ENCODE data around the gene PCBD2. TPM values are rescaled to one million over a fixed set of nuclear protein-coding genes. Genes with fewer than 3 reads are reported as not detected.

Gene PCBD2
- total RNA-seq, 1 donor from 2014 or later: 7.7 TPM

DNA sequence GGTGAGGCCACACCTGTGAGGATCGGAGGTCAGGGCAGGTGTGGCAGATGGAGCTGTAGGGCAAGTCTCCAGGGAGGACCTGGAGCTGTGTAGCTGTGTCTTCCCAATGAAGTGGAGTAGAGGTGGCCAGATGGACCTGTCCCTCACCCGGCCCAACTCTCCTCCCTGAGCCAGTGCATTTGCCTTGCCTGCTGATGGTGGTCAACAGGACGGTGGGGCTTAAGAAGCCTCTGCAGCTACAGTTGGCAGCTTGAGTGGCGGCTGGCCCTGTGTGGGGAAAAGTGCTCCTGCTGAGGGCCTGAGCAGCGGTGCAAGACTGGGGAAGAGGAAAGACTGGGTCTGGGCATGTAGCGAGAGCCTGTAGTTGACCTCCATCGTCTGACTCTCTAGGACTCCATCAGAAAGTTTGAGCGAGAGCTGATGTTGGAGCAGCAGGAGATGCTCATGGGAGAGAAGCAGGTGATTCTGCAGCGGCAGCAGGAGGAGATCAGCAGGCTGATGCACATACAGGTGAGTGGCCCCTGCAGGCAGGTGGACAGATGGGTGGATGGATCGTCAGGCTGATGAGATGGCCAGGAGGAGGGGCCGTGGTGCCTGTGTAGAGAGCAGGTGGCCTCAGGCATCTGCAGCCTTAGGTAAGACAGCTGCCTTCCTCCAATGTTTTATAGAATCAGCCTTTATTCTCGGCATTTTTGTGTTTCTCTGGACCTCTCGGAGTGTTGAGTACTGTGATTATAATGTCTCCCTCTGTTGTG lies 104.2 kb downstream of the PCBD2 start:
- TF ChIP-seq, protein P1, sequence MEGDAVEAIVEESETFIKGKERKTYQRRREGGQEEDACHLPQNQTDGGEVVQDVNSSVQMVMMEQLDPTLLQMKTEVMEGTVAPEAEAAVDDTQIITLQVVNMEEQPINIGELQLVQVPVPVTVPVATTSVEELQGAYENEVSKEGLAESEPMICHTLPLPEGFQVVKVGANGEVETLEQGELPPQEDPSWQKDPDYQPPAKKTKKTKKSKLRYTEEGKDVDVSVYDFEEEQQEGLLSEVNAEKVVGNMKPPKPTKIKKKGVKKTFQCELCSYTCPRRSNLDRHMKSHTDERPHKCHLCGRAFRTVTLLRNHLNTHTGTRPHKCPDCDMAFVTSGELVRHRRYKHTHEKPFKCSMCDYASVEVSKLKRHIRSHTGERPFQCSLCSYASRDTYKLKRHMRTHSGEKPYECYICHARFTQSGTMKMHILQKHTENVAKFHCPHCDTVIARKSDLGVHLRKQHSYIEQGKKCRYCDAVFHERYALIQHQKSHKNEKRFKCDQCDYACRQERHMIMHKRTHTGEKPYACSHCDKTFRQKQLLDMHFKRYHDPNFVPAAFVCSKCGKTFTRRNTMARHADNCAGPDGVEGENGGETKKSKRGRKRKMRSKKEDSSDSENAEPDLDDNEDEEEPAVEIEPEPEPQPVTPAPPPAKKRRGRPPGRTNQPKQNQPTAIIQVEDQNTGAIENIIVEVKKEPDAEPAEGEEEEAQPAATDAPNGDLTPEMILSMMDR (IDR thresholded peaks at IDR 0.05; ENCODE audit: unreplicated experiment): no peak
- Mint-ChIP-seq H3K9me3 (ENCODE audit: unreplicated experiment) (no peaks in the 10 kb centered on the region), H3K27me3 (ENCODE audit: unreplicated experiment) (peaks cover 12% of the 10 kb centered on the region), H3K4me3 (ENCODE audit: unreplicated experiment) (no peak overlapping the region), H3K36me3 (ENCODE audit: low read depth, unreplicated experiment) (peaks cover 6% of the 10 kb centered on the region), H3K27ac (ENCODE audit: unreplicated experiment) (no peak overlapping the region), H3K4me1 (ENCODE audit: unreplicated experiment) (peaks cover 2% of the 10 kb centered on the region)
- DNase-seq (ENCODE audit: low spot score): no peak

DNA sequence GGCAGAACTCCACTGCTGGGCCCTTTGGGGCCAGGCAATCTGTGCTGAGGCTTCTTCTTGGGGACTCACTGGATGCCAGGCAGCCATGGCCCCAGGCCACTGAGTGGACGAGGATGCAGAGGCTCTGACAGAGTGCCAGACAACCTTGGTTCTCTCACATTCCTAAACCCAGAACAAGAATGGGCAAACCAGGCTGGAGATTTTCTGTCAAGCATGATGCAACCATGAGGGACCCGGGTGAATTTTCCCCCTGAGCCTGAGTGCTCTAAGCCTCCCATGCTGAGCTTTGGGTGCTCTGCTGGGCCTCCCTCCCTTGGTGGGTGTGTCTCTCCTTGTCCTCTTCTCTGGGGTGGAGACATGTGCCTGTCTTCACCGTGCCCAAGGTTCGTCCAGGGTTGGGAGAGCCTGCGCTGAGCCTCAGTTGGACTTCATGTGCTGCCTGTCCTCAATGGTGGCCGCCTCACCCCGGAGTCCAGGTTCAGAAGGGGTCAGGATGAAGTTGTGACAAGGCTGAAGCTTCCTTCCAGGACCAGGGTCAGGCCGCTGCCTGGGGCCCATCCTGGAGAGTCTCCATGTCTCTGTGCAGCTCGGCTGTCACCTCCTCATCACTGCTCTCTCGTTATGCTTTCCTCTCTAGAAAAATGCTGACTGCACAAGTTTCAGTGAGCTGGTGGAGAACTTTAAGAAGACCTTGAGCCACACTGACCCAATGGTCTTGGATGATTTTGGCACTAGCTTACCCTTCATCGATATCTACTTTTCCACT lies 105.0 kb downstream of the PCBD2 start:
- H3K36me3 Mint-ChIP-seq (ENCODE audit: low read depth, unreplicated experiment): peaks cover 6% of the 10 kb centered on the region
- peaks cover 2% of the 10 kb centered on the region for H3K4me1 Mint-ChIP-seq (ENCODE audit: unreplicated experiment)
- TF ChIP-seq, protein P1 (IDR thresholded peaks at IDR 0.05; ENCODE audit: unreplicated experiment): no peak
- peaks cover 12% of the 10 kb centered on the region for H3K27me3 Mint-ChIP-seq (ENCODE audit: unreplicated experiment)
- H3K4me3 Mint-ChIP-seq (ENCODE audit: unreplicated experiment): no peak overlapping the region
- DNase-seq (ENCODE audit: low spot score): no peak
- no peak overlapping the region for H3K27ac Mint-ChIP-seq (ENCODE audit: unreplicated experiment)
- H3K9me3 Mint-ChIP-seq (ENCODE audit: unreplicated experiment): no peaks in the 10 kb centered on the region

DNA sequence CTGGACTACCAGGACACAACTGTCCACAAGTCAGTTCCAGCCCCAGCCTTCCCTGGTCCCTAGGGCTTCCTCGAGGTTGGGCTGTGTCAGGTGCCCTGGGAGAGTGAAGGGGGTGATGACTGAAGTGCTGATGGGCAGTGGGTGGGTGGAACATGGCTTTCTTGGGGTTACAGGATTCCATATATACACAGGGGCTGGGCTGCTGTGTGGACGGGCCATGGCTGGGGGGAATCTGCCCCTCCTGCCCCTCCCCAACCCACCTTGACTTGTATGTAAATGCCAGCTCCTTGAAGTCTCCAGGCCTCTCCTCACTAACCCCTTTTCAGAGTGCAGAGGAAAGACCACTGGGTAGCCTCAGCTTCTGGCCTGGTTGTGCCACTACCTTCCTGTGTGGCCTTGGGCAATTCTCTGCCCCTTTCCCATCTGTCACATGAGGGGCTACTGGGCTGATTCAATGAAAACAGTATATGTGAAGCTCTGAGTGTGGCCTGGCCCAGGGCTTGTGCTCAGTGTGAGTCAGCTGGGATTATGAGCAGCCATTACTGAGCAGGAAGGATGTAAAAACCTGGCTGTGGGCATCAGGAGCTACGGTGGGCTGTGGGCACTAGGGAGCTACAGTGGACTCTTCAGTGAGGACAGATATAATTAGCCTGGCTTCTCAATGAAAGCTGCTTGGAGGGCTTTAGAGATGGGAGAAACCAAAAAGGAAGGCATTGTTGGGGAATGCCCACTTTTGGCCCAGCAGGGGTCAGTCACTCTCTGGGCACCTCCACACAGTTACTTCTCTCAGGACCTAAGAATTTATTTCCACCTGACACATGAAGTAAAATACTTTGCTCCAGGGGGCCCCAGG lies 105.8 kb downstream of the PCBD2 start:
- H3K9me3 Mint-ChIP-seq (ENCODE audit: unreplicated experiment): no peaks in the 10 kb centered on the region
- peaks cover 6% of the 10 kb centered on the region for H3K36me3 Mint-ChIP-seq (ENCODE audit: low read depth, unreplicated experiment)
- no peak overlapping the region for H3K4me3 Mint-ChIP-seq (ENCODE audit: unreplicated experiment)
- no peak overlapping the region for H3K27ac Mint-ChIP-seq (ENCODE audit: unreplicated experiment)
- H3K27me3 Mint-ChIP-seq (ENCODE audit: unreplicated experiment): peaks cover 12% of the 10 kb centered on the region
- no peak for DNase-seq (ENCODE audit: low spot score)
- TF ChIP-seq, protein P1 (IDR thresholded peaks at IDR 0.05; ENCODE audit: unreplicated experiment): no peak
- peaks cover 2% of the 10 kb centered on the region for H3K4me1 Mint-ChIP-seq (ENCODE audit: unreplicated experiment)

DNA sequence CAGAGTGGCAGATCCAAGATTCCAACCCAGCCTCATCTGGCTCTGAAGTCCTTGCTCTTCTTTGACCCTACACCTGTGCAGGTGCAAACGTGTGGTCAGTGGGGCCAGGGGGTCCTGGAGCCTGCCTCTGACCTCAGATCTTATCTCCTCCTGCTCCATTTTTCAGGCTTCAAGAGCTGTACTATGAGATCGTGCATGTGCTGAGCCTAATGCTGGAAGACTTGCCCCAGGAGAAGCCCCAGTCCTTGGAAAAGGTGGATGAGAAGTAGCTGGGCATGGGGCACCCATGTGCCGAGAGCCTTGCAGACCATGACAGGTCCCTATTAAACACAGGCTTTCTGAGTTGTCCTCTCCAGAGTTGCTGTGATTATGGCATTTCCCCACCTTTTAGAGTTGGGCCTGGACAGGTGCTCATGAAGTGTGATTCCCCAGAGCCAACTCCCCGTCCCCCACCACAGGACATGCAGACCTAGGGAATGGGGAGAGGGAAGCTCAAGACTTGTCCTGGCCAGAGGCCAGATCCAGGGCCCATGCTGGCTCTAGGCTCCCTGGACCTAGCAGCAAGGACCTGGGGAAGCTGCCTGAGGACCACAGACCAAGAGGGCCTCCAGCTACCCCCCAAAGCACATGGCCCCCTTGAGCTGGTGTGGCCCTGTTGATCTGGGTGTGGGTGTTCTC lies 106.6 kb downstream of the PCBD2 start:
- Mint-ChIP-seq H3K4me1 (ENCODE audit: unreplicated experiment) (peaks cover 2% of the 10 kb centered on the region), H3K36me3 (ENCODE audit: low read depth, unreplicated experiment) (peaks cover 6% of the 10 kb centered on the region), H3K27ac (ENCODE audit: unreplicated experiment) (no peak overlapping the region), H3K4me3 (ENCODE audit: unreplicated experiment) (no peak overlapping the region), H3K9me3 (ENCODE audit: unreplicated experiment) (no peaks in the 10 kb centered on the region), H3K27me3 (ENCODE audit: unreplicated experiment) (peaks cover 12% of the 10 kb centered on the region)
- TF ChIP-seq, protein P1 (IDR thresholded peaks at IDR 0.05; ENCODE audit: unreplicated experiment): no peak
- DNase-seq (ENCODE audit: low spot score): no peak
